Epithelial cell of proximal tubule (primary cell): ENCODE measurements around the gene BMF. TPM values are rescaled to one million over a fixed set of nuclear protein-coding genes. Genes with fewer than 3 reads are reported as not detected.

Experiments
- DNase-seq: peaks from one replicate; pipeline ENCODE4 v3.0.0-alpha.2; 2011; ENCODE audit warnings: low read depth
- H3K4me3 ChIP-seq: 2 replicates; pipeline ENCODE4 v1.5.1; 2011; ENCODE audit warnings: low read depth, mild to moderate bottlenecking, low read length
- total RNA-seq: library from RNA; depleted of rRNA; stranded (reverse); fragments of >200 nt; gene quantifications from 2 replicates; pipeline ENCODE4 v1.2.3, GENCODE V29; 2015
- TF ChIP-seq, protein P1 (sequence below): conservative IDR thresholded peaks from 2 replicates; pipeline ENCODE4 v1.5.1; 2012; ENCODE audit warnings: low read depth, mild to moderate bottlenecking, low read length

Gene BMF
- total RNA-seq, 1 donor from 2014 or later = 33.1 TPM

DNA sequence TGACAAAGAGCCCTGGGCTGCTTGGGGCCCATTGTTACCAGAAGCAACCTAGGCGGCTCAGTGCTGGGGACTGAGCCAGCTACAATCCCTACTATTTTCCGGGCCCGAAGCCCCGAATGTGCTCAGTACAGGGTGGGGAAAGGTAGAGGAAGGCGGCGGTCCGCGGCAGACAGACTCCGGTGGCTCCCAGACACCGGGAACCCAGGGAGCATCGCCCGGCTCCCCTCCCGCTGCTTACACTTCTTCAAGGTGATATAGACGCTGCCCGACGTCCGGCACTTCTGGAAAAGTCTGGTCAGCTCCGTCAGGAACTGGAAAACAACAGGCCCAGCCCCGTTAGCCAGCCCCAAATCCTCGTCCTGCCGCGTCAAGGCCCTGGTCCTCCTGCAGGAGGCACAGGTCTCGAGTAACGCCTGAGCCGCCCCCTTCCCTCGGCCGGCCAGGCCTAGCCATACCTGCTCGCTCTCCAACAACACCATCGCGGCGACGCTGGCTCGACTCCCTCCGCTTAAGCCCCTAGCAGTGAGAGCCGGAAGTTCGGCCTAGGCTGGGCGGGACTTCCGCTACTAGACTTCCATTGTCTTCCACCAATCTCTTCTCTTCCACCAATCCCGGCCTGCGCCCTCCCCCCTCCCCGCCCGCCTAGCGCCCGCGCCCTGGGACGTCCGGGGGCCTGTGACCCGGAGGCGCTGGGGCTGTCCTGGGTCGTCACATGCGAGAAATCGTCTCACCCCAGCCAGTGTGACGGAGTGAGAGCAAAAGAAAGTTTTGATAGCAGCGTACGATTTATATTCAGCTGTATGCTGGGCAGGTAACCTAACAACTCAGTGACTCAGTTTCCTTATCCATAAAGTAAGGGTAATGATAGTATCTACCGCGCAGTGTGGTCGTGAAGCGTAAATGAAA, 69.8 kb downstream of the BMF start, which contains the start of gene SRP14:
Gene SRP14 (minus strand): TSS at position 544 of the 906 bp plus-strand sequence. CDS start 65 bp downstream, at position 479.
- DNase-seq = no peak

DNA sequence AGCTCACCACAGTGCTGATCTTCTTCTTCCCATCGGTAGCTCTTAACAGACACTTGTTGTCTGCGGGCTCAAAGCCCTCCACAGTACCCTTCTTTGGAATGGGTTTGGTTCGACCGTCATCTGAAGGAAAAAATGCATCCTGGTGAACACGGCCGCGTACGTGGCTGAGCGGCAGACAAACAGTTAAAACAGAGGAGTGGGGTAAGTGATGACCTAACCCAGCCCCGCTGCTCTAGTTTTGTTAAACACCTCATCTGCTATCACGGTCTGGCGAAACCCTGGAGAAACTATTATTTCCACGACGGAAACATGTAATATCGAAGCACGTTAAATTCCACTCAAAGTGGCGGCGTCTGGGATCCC, 70.4 kb downstream of the BMF start:
- peak overlapping the region; percentile 90 for H3K4me3 ChIP-seq
- DNase-seq = no peak
- TF ChIP-seq, protein P1, sequence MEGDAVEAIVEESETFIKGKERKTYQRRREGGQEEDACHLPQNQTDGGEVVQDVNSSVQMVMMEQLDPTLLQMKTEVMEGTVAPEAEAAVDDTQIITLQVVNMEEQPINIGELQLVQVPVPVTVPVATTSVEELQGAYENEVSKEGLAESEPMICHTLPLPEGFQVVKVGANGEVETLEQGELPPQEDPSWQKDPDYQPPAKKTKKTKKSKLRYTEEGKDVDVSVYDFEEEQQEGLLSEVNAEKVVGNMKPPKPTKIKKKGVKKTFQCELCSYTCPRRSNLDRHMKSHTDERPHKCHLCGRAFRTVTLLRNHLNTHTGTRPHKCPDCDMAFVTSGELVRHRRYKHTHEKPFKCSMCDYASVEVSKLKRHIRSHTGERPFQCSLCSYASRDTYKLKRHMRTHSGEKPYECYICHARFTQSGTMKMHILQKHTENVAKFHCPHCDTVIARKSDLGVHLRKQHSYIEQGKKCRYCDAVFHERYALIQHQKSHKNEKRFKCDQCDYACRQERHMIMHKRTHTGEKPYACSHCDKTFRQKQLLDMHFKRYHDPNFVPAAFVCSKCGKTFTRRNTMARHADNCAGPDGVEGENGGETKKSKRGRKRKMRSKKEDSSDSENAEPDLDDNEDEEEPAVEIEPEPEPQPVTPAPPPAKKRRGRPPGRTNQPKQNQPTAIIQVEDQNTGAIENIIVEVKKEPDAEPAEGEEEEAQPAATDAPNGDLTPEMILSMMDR = no peak

More for the DNA sequence above, 69.8 kb downstream of the BMF start, which contains the start of gene SRP14:
- peak within 1 kb of the TSS; percentile 90 for H3K4me3 ChIP-seq
- TF ChIP-seq, protein P1 = no peak

Other genes with a start within 250 kb of the BMF start
- 32.1 and 35.4 TPM in 2 replicates for gene GPR176, start 188.6 kb downstream of the BMF start, total RNA-seq
- gene EIF2AK4, start 174.8 kb downstream of the BMF start, total RNA-seq = 79.6 and 100 TPM in 2 replicates
- 277 and 402 TPM in 2 replicates for gene SRP14, start 69.7 kb downstream of the BMF start, total RNA-seq
- gene BUB1B, start 52.2 kb upstream of the BMF start, total RNA-seq = 59.8 and 86.4 TPM in 2 replicates
- 4.5 and 7.1 TPM in 2 replicates for gene PAK6, start 130.2 kb upstream of the BMF start, total RNA-seq
- gene ANKRD63, start 174.2 kb upstream of the BMF start, total RNA-seq = 0.22 TPM in 1 of 2 replicates, not detected in the other
- gene PLCB2, start 199.1 kb upstream of the BMF start, total RNA-seq = 0.81 and 1.2 TPM in 2 replicates
- gene INAFM2, start 214.8 kb upstream of the BMF start, total RNA-seq = 15.3 and 17.3 TPM in 2 replicates
- gene CCDC9B, start 232.1 kb upstream of the BMF start, total RNA-seq = 4.6 and 10.7 TPM in 2 replicates
- gene PHGR1, start 242.2 kb upstream of the BMF start, total RNA-seq = not detected in 2 replicates
- 0.22 and 0.40 TPM in 2 replicates for gene DISP2, start 249.3 kb upstream of the BMF start, total RNA-seq